H9 (cell line): ENCODE measurements around the gene LIMS3. TPM values are rescaled to one million over a fixed set of nuclear protein-coding genes. Genes with fewer than 3 reads are reported as not detected.
"Not testable (repeated sequence)": the region's sequence is repeated elsewhere in the genome, so short reads cannot be mapped to it uniquely, and the experiment has no call there.

ENCODE experiments used
- DNase-seq: peaks from one replicate; pipeline ENCODE4 v3.0.0-alpha.2; 2017
- H2AFZ ChIP-seq: one replicate; pipeline ENCODE4 v1.6.1; 2013; ENCODE audit warnings: mild to moderate bottlenecking, low read length, control low read depth, moderate library complexity
- H2AK5ac ChIP-seq: 2 replicates; pipeline ENCODE4 v1.6.1; 2013; ENCODE audit warnings: low read length, control low read depth, mixed read lengths; ENCODE audit not compliant: insufficient read length
- H2BK120ac ChIP-seq: one replicate; pipeline ENCODE4 v1.6.1; 2013; ENCODE audit warnings: low read depth, mild to moderate bottlenecking, low read length, control low read depth, inconsistent platforms; ENCODE audit not compliant: poor library complexity, severe bottlenecking
- H2BK12ac ChIP-seq: 2 replicates; pipeline ENCODE4 v1.6.1; 2013; ENCODE audit warnings: low read length, control low read depth, mixed read lengths, low read depth; ENCODE audit not compliant: insufficient read length
- H2BK15ac ChIP-seq: 2 replicates; pipeline ENCODE4 v1.6.1; 2013; ENCODE audit warnings: low read depth, low read length, control low read depth
- H2BK20ac ChIP-seq: one replicate; pipeline ENCODE4 v1.6.1; 2013; ENCODE audit warnings: low read depth, mild to moderate bottlenecking, low read length, control low read depth, inconsistent platforms; ENCODE audit not compliant: poor library complexity, severe bottlenecking
- H2BK5ac ChIP-seq: 2 replicates; pipeline ENCODE4 v1.6.1; 2013; ENCODE audit warnings: low read length, control low read depth, mixed read lengths; ENCODE audit not compliant: insufficient read length
- H3K14ac ChIP-seq: 2 replicates; pipeline ENCODE4 v1.6.1; 2013; ENCODE audit warnings: low read length, control low read depth; ENCODE audit not compliant: insufficient read depth
- H3K18ac ChIP-seq: 2 replicates; pipeline ENCODE4 v1.6.1; 2013; ENCODE audit warnings: low read depth, mild to moderate bottlenecking, mixed read lengths, low read length, control low read depth; ENCODE audit not compliant: insufficient read length
- H3K23ac ChIP-seq: 2 replicates; pipeline ENCODE4 v1.6.1; 2013; ENCODE audit warnings: low read length, control low read depth, mixed read lengths, low read depth; ENCODE audit not compliant: insufficient read length
- H3K23me2 ChIP-seq: 2 replicates; pipeline ENCODE4 v1.6.1; 2013; ENCODE audit warnings: low read depth, mild to moderate bottlenecking, mixed read lengths, low read length, control low read depth; ENCODE audit not compliant: insufficient read length, poor library complexity, severe bottlenecking
- H3K27ac ChIP-seq: 2 replicates; pipeline ENCODE4 v1.5.1; 2013; ENCODE audit warnings: low read length, control low read depth, mixed read lengths, low read depth; ENCODE audit not compliant: insufficient read length
- H3K27me3 ChIP-seq: 2 replicates; pipeline ENCODE4 v1.6.1; 2013; ENCODE audit warnings: low read length, control low read depth, inconsistent platforms; ENCODE audit not compliant: insufficient read depth
- H3K4ac ChIP-seq: 2 replicates; pipeline ENCODE4 v1.6.1; 2013; ENCODE audit warnings: low read depth, mild to moderate bottlenecking, control low read depth, inconsistent platforms, low read length, moderate library complexity
- H3K4me1 ChIP-seq: 2 replicates; pipeline ENCODE4 v1.6.1; 2013; ENCODE audit warnings: low read length, control low read depth, inconsistent platforms; ENCODE audit not compliant: insufficient read depth
- H3K4me2 ChIP-seq: 2 replicates; pipeline ENCODE4 v1.6.1; 2013; ENCODE audit warnings: low read length, control low read depth, mixed read lengths; ENCODE audit not compliant: insufficient read length, insufficient read depth
- H3K56ac ChIP-seq: 2 replicates; pipeline ENCODE4 v1.6.1; 2013; ENCODE audit warnings: low read depth, mild to moderate bottlenecking, mixed read lengths, low read length, control low read depth; ENCODE audit not compliant: insufficient read length
- H3K79me1 ChIP-seq: 2 replicates; pipeline ENCODE4 v1.6.1; 2013; ENCODE audit warnings: low read depth, mild to moderate bottlenecking, moderate library complexity, low read length, control low read depth, inconsistent platforms; ENCODE audit not compliant: insufficient read depth, poor library complexity, severe bottlenecking
- H3K79me2 ChIP-seq: 2 replicates; pipeline ENCODE4 v1.6.1; 2013; ENCODE audit warnings: low read length, control low read depth, inconsistent platforms; ENCODE audit not compliant: insufficient read depth
- H3K9ac ChIP-seq: 2 replicates; pipeline ENCODE4 v1.6.1; 2013; ENCODE audit warnings: low read length, control low read depth, mixed read lengths; ENCODE audit not compliant: insufficient read length; ENCODE audit errors: extremely low read depth
- H3K9me3 ChIP-seq: one replicate; pipeline ENCODE4 v1.6.1; 2013; ENCODE audit warnings: low read depth, low read length, inconsistent platforms; ENCODE audit not compliant: control insufficient read depth
- H3T11ph ChIP-seq: one replicate; pipeline ENCODE4 v1.6.1; 2013; ENCODE audit warnings: mild to moderate bottlenecking, low read length, control low read depth, inconsistent platforms
- H4K20me1 ChIP-seq: one replicate; pipeline ENCODE4 v1.6.1; 2013; ENCODE audit not compliant: control insufficient read depth, insufficient read length, insufficient read depth
- H4K5ac ChIP-seq: 2 replicates; pipeline ENCODE4 v1.6.1; 2013; ENCODE audit warnings: low read depth, mild to moderate bottlenecking, mixed read lengths, low read length, control low read depth; ENCODE audit not compliant: insufficient read length
- H4K8ac ChIP-seq: replicated peaks from 2 replicates; pipeline ENCODE4 v1.6.1; 2013; ENCODE audit warnings: low read length, control low read depth, mixed read lengths, low read depth; ENCODE audit not compliant: insufficient read length
- H4K91ac ChIP-seq: 2 replicates; pipeline ENCODE4 v1.6.1; 2013; ENCODE audit warnings: low read depth, mild to moderate bottlenecking, moderate library complexity, mixed read lengths, low read length, control low read depth; ENCODE audit not compliant: insufficient read length
- H3K27ac Mint-ChIP-seq, 3 experiments: 2 replicates in 2 of 3; 3 replicates in 1 of 3; pipeline ENCODE4 v1.8.0; 2020 to 2021; ENCODE audit warnings: mixed read lengths in 3 of 3, mild to moderate bottlenecking in 1 of 3, moderate library complexity in 1 of 3
- H3K27me3 Mint-ChIP-seq: 2 replicates; pipeline ENCODE4 v1.8.0; 2021; ENCODE audit warnings: low read depth, mild to moderate bottlenecking, moderate library complexity, mixed read lengths
- H3K36me3 Mint-ChIP-seq, 3 experiments: 2 replicates in 2 of 3; 3 replicates in 1 of 3; pipeline ENCODE4 v1.8.0; 2020 to 2021; ENCODE audit warnings: low read depth in 3 of 3, mixed read lengths in 3 of 3; ENCODE audit not compliant: insufficient read depth in 1 of 3
- H3K4me1 Mint-ChIP-seq, 2 experiments: 2 replicates each; pipeline ENCODE4 v1.8.0; 2020; ENCODE audit warnings: mixed read lengths in 2 of 2
- H3K4me3 Mint-ChIP-seq, 2 experiments: 2 replicates in 1 of 2; 3 replicates in 1 of 2; pipeline ENCODE4 v1.8.0; 2020 to 2021; ENCODE audit warnings: mild to moderate bottlenecking in 2 of 2, mixed read lengths in 2 of 2, moderate library complexity in 1 of 2
- H3K9me3 Mint-ChIP-seq, 2 experiments: 2 replicates in 1 of 2; 3 replicates in 1 of 2; pipeline ENCODE4 v1.8.0; 2020; ENCODE audit warnings: mild to moderate bottlenecking in 2 of 2, mixed read lengths in 2 of 2, moderate library complexity in 1 of 2
- WGBS: extraction: QIAGEN DNeasy Blood & Tissue Kit; methylation state at CpG from one replicate; pipeline ENCODE4 v1.1.7; 2013; ENCODE audit warnings: missing lambda C conversion rate, low lambda C conversion rate, mixed read lengths; ENCODE audit not compliant: insufficient read length; ENCODE audit errors: extremely low coverage; 5-methylcytosine and 5-hydroxymethylcytosine counted together
- total RNA-seq: library from RNA; stranded (reverse); gene quantifications from 2 replicates; pipeline ENCODE4 v1.2.1, GENCODE V29; 2021

LIMS3 gene
- total RNA-seq, 1 experiment from 2014 or later: 0.46 TPM

- H3K9me3 ChIP-seq, H2BK20ac ChIP-seq, H3K14ac ChIP-seq, H4K8ac ChIP-seq, H3K4me2 ChIP-seq, H3T11ph ChIP-seq, H3K18ac ChIP-seq, DNase-seq, H3K4ac ChIP-seq, H2AFZ ChIP-seq, H3K23me2 ChIP-seq, H3K56ac ChIP-seq, H3K79me1 ChIP-seq, H3K27me3 ChIP-seq, H3K27ac ChIP-seq, H3K4me1 Mint-ChIP-seq, H3K79me2 ChIP-seq, H3K23ac ChIP-seq, H3K9me3 Mint-ChIP-seq, H3K4me3 Mint-ChIP-seq, H3K9ac ChIP-seq, H4K20me1 ChIP-seq, H2BK15ac ChIP-seq, H3K27ac Mint-ChIP-seq, H2BK5ac ChIP-seq, H2BK120ac ChIP-seq, H2AK5ac ChIP-seq, H4K5ac ChIP-seq, H3K27me3 Mint-ChIP-seq, H3K4me1 ChIP-seq, H4K91ac ChIP-seq, H3K36me3 Mint-ChIP-seq, H2BK12ac ChIP-seq: not testable (repeated sequence)
- WGBS: no CpG with 5 or more reads among the region's 8 CpGs
These were observed 7.3 kb downstream of the LIMS3 start for GRCh38 chr2:109905796-109906195.

DNA sequence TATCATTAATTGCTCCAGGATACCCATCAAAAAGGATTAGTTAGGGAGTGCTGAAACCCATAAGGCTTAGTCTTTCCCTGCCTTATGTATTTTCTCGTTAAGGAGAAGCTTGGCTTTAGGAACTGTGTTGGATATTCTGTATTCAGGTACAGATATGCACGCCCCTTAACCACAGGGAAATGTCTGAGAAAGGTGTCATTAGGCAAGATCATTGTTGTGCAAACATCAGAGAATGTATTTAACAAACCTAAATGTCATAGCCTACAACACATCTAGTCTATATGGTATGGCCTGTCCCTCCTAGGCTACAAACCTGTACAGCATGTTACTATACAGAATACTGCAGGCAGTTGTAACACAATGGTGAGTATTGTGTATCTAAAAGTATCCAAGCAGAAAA is 10.1 kb downstream of the LIMS3 start:
- not testable (repeated sequence) for DNase-seq, H4K20me1 ChIP-seq, H3K4me2 ChIP-seq, H3K23me2 ChIP-seq, H2AFZ ChIP-seq, H3K27me3 Mint-ChIP-seq, H3K27ac ChIP-seq, H2BK120ac ChIP-seq, H3T11ph ChIP-seq, H3K27me3 ChIP-seq, H3K9me3 Mint-ChIP-seq, H3K4me3 Mint-ChIP-seq, H3K27ac Mint-ChIP-seq, H2BK12ac ChIP-seq, H4K91ac ChIP-seq, H3K56ac ChIP-seq, H3K79me1 ChIP-seq, H4K5ac ChIP-seq, H3K14ac ChIP-seq, H3K18ac ChIP-seq, H3K36me3 Mint-ChIP-seq, H2BK15ac ChIP-seq, H3K4me1 ChIP-seq, H3K79me2 ChIP-seq, H3K23ac ChIP-seq, H2BK20ac ChIP-seq, H2AK5ac ChIP-seq, H3K9me3 ChIP-seq, H3K4ac ChIP-seq, H4K8ac ChIP-seq, H2BK5ac ChIP-seq, H3K4me1 Mint-ChIP-seq, H3K9ac ChIP-seq
- WGBS: no CpG with 5 or more reads among the region's 2 CpGs

GRCh38 chr2:109910789-109911188 is 12.3 kb downstream of the LIMS3 start:
- H2AK5ac ChIP-seq, H3K27ac ChIP-seq, H2BK20ac ChIP-seq, H4K91ac ChIP-seq, H3K9ac ChIP-seq, H2BK120ac ChIP-seq, H4K20me1 ChIP-seq, H3K27me3 ChIP-seq, H3K27me3 Mint-ChIP-seq, H3K79me2 ChIP-seq, H3K23ac ChIP-seq, H3K4me1 ChIP-seq, H3K18ac ChIP-seq, H3K36me3 Mint-ChIP-seq, H2BK5ac ChIP-seq, H3K4ac ChIP-seq, H3K56ac ChIP-seq, H3K27ac Mint-ChIP-seq, H3K9me3 ChIP-seq, H3K4me2 ChIP-seq, H4K8ac ChIP-seq, H3K79me1 ChIP-seq, H3K23me2 ChIP-seq, H3K4me3 Mint-ChIP-seq, H3K9me3 Mint-ChIP-seq, H3K14ac ChIP-seq, DNase-seq, H3K4me1 Mint-ChIP-seq, H2BK15ac ChIP-seq, H2AFZ ChIP-seq, H2BK12ac ChIP-seq, H4K5ac ChIP-seq, H3T11ph ChIP-seq: not testable (repeated sequence)
